Activated T-cell treated with anti-CD3 and anti-CD28 coated beads, Interleukin-2, amount 50 U/mL, for 24 hours (primary cell): ENCODE measurements around the gene NFATC2.

Experiments
- DNase-seq: peaks from one replicate; pipeline ENCODE4 v3.0.0-alpha.2; 2020
- H3K27ac Mint-ChIP-seq: 2 replicates; pipeline ENCODE4 v1.8.0; 2020; ENCODE audit warnings: mild to moderate bottlenecking, mixed read lengths
- H3K27me3 Mint-ChIP-seq: 2 replicates; pipeline ENCODE4 v1.8.0; 2020; ENCODE audit warnings: mixed read lengths
- H3K36me3 Mint-ChIP-seq: 2 replicates; pipeline ENCODE4 v1.8.0; 2020; ENCODE audit warnings: low read depth, mixed read lengths
- H3K4me1 Mint-ChIP-seq: 2 replicates; pipeline ENCODE4 v1.8.0; 2020; ENCODE audit warnings: low read depth, mixed read lengths
- H3K4me3 Mint-ChIP-seq: 2 replicates; pipeline ENCODE4 v1.8.0; 2020; ENCODE audit warnings: mild to moderate bottlenecking, moderate library complexity, mixed read lengths
- H3K9me3 Mint-ChIP-seq: 2 replicates; pipeline ENCODE4 v1.8.0; 2020; ENCODE audit warnings: mixed read lengths

NFATC2 gene

GRCh38 chr20:51342510-51343236, 199.8 kb downstream of the NFATC2 start:
- peaks cover 4% of the 10 kb centered on the region for H3K27me3 Mint-ChIP-seq
- peaks cover 3% of the 10 kb centered on the region for H3K4me1 Mint-ChIP-seq
- no peaks in the 10 kb centered on the region for H3K9me3 Mint-ChIP-seq
- no peak for DNase-seq
- H3K27ac Mint-ChIP-seq: no peak overlapping the region
- no peak overlapping the region for H3K4me3 Mint-ChIP-seq
- no peaks in the 10 kb centered on the region for H3K36me3 Mint-ChIP-seq

- Mint-ChIP-seq H3K27me3 (peaks cover 4% of the 10 kb centered on the region), H3K36me3 (no peaks in the 10 kb centered on the region), H3K4me1 (peaks cover 6% of the 10 kb centered on the region), H3K9me3 (no peaks in the 10 kb centered on the region), H3K4me3 (no peak overlapping the region), H3K27ac (no peak overlapping the region)
- no peak for DNase-seq
Observed at GRCh38 chr20:51341581-51341980, 200.9 kb downstream of the NFATC2 start.

- DNase-seq: no peak
- peaks cover 4% of the 10 kb centered on the region for H3K27me3 Mint-ChIP-seq
- no peaks in the 10 kb centered on the region for H3K9me3 Mint-ChIP-seq
- peaks cover 10% of the 10 kb centered on the region for H3K4me1 Mint-ChIP-seq
- no peak overlapping the region for H3K4me3 Mint-ChIP-seq
- H3K27ac Mint-ChIP-seq: no peak overlapping the region
- no peaks in the 10 kb centered on the region for H3K36me3 Mint-ChIP-seq
Observed at GRCh38 chr20:51340451-51340840, 202.1 kb downstream of the NFATC2 start.

GRCh38 chr20:51339721-51340450, 202.6 kb downstream of the NFATC2 start:
- no peak for DNase-seq
- H3K27ac Mint-ChIP-seq: no peak overlapping the region
- H3K36me3 Mint-ChIP-seq: no peaks in the 10 kb centered on the region
- no peak overlapping the region for H3K4me3 Mint-ChIP-seq
- peaks cover 15% of the 10 kb centered on the region for H3K4me1 Mint-ChIP-seq
- peaks cover 4% of the 10 kb centered on the region for H3K27me3 Mint-ChIP-seq
- no peaks in the 10 kb centered on the region for H3K9me3 Mint-ChIP-seq

- H3K4me3 Mint-ChIP-seq: no peak overlapping the region
- no peaks in the 10 kb centered on the region for H3K9me3 Mint-ChIP-seq
- H3K36me3 Mint-ChIP-seq: no peaks in the 10 kb centered on the region
- H3K4me1 Mint-ChIP-seq: peaks cover 17% of the 10 kb centered on the region
- H3K27me3 Mint-ChIP-seq: peaks cover 4% of the 10 kb centered on the region
- no peak for DNase-seq
- no peak overlapping the region for H3K27ac Mint-ChIP-seq
Observed at GRCh38 chr20:51338692-51339440, 203.7 kb downstream of the NFATC2 start.

- no peaks in the 10 kb centered on the region for H3K36me3 Mint-ChIP-seq
- H3K27ac Mint-ChIP-seq: no peak overlapping the region
- peaks cover 17% of the 10 kb centered on the region for H3K4me1 Mint-ChIP-seq
- peaks cover 4% of the 10 kb centered on the region for H3K27me3 Mint-ChIP-seq
- no peak for DNase-seq
- H3K4me3 Mint-ChIP-seq: no peak overlapping the region
- no peaks in the 10 kb centered on the region for H3K9me3 Mint-ChIP-seq
Observed at GRCh38 chr20:51337126-51337805, 205.3 kb downstream of the NFATC2 start.
